Progenitor cell of endocrine pancreas (in vitro differentiated cells): ENCODE measurements around the gene MYH9. TPM values are rescaled to one million over a fixed set of nuclear protein-coding genes. Genes with fewer than 3 reads are reported as not detected.
A peak's percentile ranks its signal among the peaks of the same experiment; 100 is the strongest.

Experiments
- DNase-seq: peaks from one replicate; pipeline ENCODE4 v3.0.0; 2021; ENCODE audit warnings: low spot score; ENCODE audit not compliant: unreplicated experiment
- H3K27ac Mint-ChIP-seq: 2 replicates; pipeline ENCODE4 v1.8.0; 2021; ENCODE audit warnings: mild to moderate bottlenecking, moderate library complexity, mixed read lengths
- H3K27me3 Mint-ChIP-seq: 2 replicates; pipeline ENCODE4 v1.8.0; 2021; ENCODE audit warnings: mixed read lengths
- H3K36me3 Mint-ChIP-seq: 2 replicates; pipeline ENCODE4 v1.8.0; 2022; ENCODE audit warnings: mixed read lengths; ENCODE audit not compliant: insufficient read depth
- H3K4me1 Mint-ChIP-seq: 2 replicates; pipeline ENCODE4 v1.8.0; 2021; ENCODE audit warnings: low read depth, mixed read lengths
- H3K4me3 Mint-ChIP-seq: 2 replicates; pipeline ENCODE4 v1.8.0; 2021; ENCODE audit warnings: low read depth, mild to moderate bottlenecking, moderate library complexity, mixed read lengths
- H3K9me3 Mint-ChIP-seq: 2 replicates; pipeline ENCODE4 v1.8.0; 2021; ENCODE audit warnings: low read depth, mixed read lengths
- CTCF ChIP-seq: fragments of 200-600 bp; sonication (generic); IDR thresholded peaks from one replicate; pipeline ENCODE4 v1.5.0; 2021; ENCODE audit warnings: antibody characterized with exemption, mild to moderate bottlenecking; ENCODE audit not compliant: unreplicated experiment
- total RNA-seq: library from RNA; stranded (reverse); gene quantifications from 2 replicates; pipeline ENCODE4 v1.2.1, GENCODE V29; 2021

Gene MYH9
- total RNA-seq, 1 donor from 2014 or later, result 299 TPM

GRCh38 chr22:36324414-36324813 is 63.4 kb downstream of the MYH9 start:
- Mint-ChIP-seq H3K9me3 (no peaks in the 10 kb centered on the region), H3K27me3 (no peaks in the 10 kb centered on the region), H3K4me1 (peaks cover 17% of the 10 kb centered on the region), H3K27ac (peak overlapping the region; percentile 14), H3K4me3 (no peak overlapping the region), H3K36me3 (peaks cover 30% of the 10 kb centered on the region)
- DNase-seq, result no peak
- no peak for TF ChIP-seq CTCF

GRCh38 chr22:36323855-36324331 is 63.9 kb downstream of the MYH9 start:
- Mint-ChIP-seq H3K9me3 (no peaks in the 10 kb centered on the region), H3K27ac (no peak overlapping the region), H3K4me3 (no peak overlapping the region), H3K4me1 (peaks cover 12% of the 10 kb centered on the region), H3K27me3 (no peaks in the 10 kb centered on the region), H3K36me3 (peaks cover 30% of the 10 kb centered on the region)
- TF ChIP-seq CTCF, result no peak
- DNase-seq, result no peak

GRCh38 chr22:36323182-36323854 is 64.4 kb downstream of the MYH9 start:
- peaks cover 27% of the 10 kb centered on the region for H3K36me3 Mint-ChIP-seq
- no peaks in the 10 kb centered on the region for H3K9me3 Mint-ChIP-seq
- no peak for DNase-seq
- no peak for TF ChIP-seq CTCF
- H3K27me3 Mint-ChIP-seq, result no peaks in the 10 kb centered on the region
- no peak overlapping the region for H3K27ac Mint-ChIP-seq
- peaks cover 6% of the 10 kb centered on the region for H3K4me1 Mint-ChIP-seq
- no peak overlapping the region for H3K4me3 Mint-ChIP-seq

GRCh38 chr22:36322602-36322915 is 65.2 kb downstream of the MYH9 start:
- DNase-seq, result no peak
- Mint-ChIP-seq H3K27ac (no peak overlapping the region), H3K9me3 (no peaks in the 10 kb centered on the region), H3K36me3 (peaks cover 24% of the 10 kb centered on the region), H3K4me1 (peaks cover 2% of the 10 kb centered on the region), H3K27me3 (no peaks in the 10 kb centered on the region), H3K4me3 (no peak overlapping the region)
- TF ChIP-seq CTCF, result no peak

GRCh38 chr22:36321797-36322601 is 65.8 kb downstream of the MYH9 start:
- Mint-ChIP-seq H3K27ac (peak overlapping the region; percentile 2), H3K4me1 (no peaks in the 10 kb centered on the region), H3K36me3 (peaks cover 20% of the 10 kb centered on the region), H3K9me3 (no peaks in the 10 kb centered on the region), H3K4me3 (no peak overlapping the region), H3K27me3 (no peaks in the 10 kb centered on the region)
- no peak for DNase-seq
- no peak for TF ChIP-seq CTCF
